NCI-H510A (cell line): ENCODE measurements around the gene TSPAN18.
A peak's percentile ranks its signal among the peaks of the same experiment; 100 is the strongest.

Source experiments
- DNase-seq: peaks from one replicate; lab custom pipeline; 2025; lab: John Stamatoyannopoulos, UW

Gene TSPAN18

GRCh38 chr11:44887636-44888035 lies 160.9 kb downstream of the TSPAN18 start:
- no peak for DNase-seq

GRCh38 chr11:44889266-44889665 lies 162.5 kb downstream of the TSPAN18 start:
- DNase-seq = no peak

GRCh38 chr11:44892843-44893242 lies 166.1 kb downstream of the TSPAN18 start:
- DNase-seq = no peak

- DNase-seq = no peak
These were observed 166.6 kb downstream of the TSPAN18 start for GRCh38 chr11:44893308-44893822.

GRCh38 chr11:44893846-44894617 lies 167.3 kb downstream of the TSPAN18 start:
- no peak for DNase-seq

- DNase-seq = no peak
These were observed 173.2 kb downstream of the TSPAN18 start for GRCh38 chr11:44899959-44900358.

- DNase-seq = no peak
These were observed 174.4 kb downstream of the TSPAN18 start for GRCh38 chr11:44901120-44901633.

- DNase-seq = no peak
These were observed 175.0 kb downstream of the TSPAN18 start for GRCh38 chr11:44901786-44902185.

- DNase-seq = no peak
These were observed 176.3 kb downstream of the TSPAN18 start for GRCh38 chr11:44903035-44903434.

GRCh38 chr11:44903518-44903917 lies 176.8 kb downstream of the TSPAN18 start:
- DNase-seq = no peak

GRCh38 chr11:44904261-44905020 lies 177.7 kb downstream of the TSPAN18 start:
- DNase-seq = no peak

GRCh38 chr11:44905131-44905866 lies 178.5 kb downstream of the TSPAN18 start:
- DNase-seq = no peak

GRCh38 chr11:44906649-44907048 lies 179.9 kb downstream of the TSPAN18 start:
- DNase-seq = no peak

GRCh38 chr11:44909557-44909956 lies 182.8 kb downstream of the TSPAN18 start:
- DNase-seq = no peak

GRCh38 chr11:44910591-44910990 lies 183.8 kb downstream of the TSPAN18 start:
- no peak for DNase-seq

GRCh38 chr11:44911029-44911814 lies 184.5 kb downstream of the TSPAN18 start:
- peak; percentile 25 for DNase-seq

- DNase-seq = no peak
These were observed 185.7 kb downstream of the TSPAN18 start for GRCh38 chr11:44912270-44912987.

- no peak for DNase-seq
These were observed 186.7 kb downstream of the TSPAN18 start for GRCh38 chr11:44913502-44913901.

- DNase-seq = no peak
These were observed 187.3 kb downstream of the TSPAN18 start for GRCh38 chr11:44914105-44914504.

- DNase-seq = no peak
These were observed 188.2 kb downstream of the TSPAN18 start for GRCh38 chr11:44915004-44915403.

GRCh38 chr11:44915621-44916020 lies 188.9 kb downstream of the TSPAN18 start:
- DNase-seq = no peak
